Measurements from ENCODE around the gene PSME1. TPM values are rescaled to one million over a fixed set of nuclear protein-coding genes. Genes with fewer than 3 reads are reported as not detected.

PSME1 gene
- total and polyA plus RNA-seq, 2 of the 13 experiments (the other 11 are each of a cell fraction or from before 2014, with no cell fraction given): 159 to 608 TPM

DNA sequence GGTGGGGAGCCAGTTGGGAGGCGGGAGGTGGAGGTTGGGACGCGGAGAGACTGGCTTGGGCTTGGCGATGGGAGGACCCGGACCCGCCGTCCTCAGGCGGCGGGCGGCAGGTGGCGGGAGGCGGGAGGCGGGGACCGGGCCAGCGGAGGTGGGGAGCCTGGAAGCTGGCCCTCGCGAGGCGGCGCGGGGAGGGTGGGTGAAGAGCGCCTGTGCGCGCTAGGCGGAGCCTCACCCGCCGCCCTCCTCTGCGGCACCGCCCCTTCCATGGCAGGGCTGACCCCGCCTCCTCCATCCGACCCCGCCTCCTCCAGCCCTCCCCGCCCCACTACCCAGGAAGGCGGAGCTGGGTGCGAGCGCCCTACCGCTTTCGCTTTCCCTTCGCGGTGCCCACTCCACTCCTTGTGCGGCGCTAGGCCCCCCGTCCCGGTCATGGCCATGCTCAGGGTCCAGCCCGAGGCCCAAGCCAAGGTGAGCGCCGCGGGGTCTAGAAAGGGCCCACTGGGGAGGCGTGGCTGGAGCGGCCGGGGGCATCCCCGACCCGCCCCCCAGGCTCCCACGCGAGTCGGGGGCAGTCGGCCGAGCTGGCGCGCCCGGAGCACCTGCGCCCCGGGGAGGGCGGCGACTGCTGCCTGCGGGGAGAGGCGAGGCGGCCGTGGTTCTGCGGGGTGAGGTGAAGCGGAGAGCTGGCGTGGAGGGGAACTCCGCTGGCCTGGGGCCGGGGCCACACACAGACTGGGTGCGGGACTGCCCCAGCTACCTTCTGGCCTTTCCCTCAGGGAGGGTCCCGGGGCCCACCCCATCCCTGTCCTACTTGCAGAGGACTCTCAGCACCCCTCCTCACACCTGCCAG is at the start of gene PSME1 (continued):
- TF ChIP-seq MBD4 (IDR thresholded peaks at IDR 0.05; ENCODE audit: borderline replicate concordance, low read length): no peak
- TF ChIP-seq, protein P1, sequence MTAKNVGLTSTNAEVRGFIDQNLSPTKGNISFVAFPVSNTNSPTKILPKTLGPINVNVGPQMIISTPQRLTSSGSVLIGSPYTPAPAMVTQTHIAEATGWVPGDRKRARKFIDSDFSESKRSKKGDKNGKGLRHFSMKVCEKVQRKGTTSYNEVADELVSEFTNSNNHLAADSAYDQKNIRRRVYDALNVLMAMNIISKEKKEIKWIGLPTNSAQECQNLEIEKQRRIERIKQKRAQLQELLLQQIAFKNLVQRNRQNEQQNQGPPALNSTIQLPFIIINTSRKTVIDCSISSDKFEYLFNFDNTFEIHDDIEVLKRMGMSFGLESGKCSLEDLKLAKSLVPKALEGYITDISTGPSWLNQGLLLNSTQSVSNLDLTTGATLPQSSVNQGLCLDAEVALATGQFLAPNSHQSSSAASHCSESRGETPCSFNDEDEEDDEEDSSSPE (CRISPR knock-in tag; IDR thresholded peaks at IDR 0.05): peak; percentile 90
- TF ChIP-seq ZNF33A (CRISPR knock-in tag; IDR thresholded peaks at IDR 0.05; ENCODE audit: borderline replicate concordance): no peak
- TF ChIP-seq CBFB (CRISPR knock-in tag; IDR thresholded peaks at IDR 0.05): peak; percentile 77; the same call in 1 of the 2 replicates
- TF ChIP-seq RFXAP (CRISPR knock-in tag; IDR thresholded peaks at IDR 0.05; ENCODE audit: borderline replicate concordance): peak; percentile 83; the same call in 1 of the 2 replicates
- TF ChIP-seq ZNF678 (CRISPR knock-in tag; IDR thresholded peaks at IDR 0.05): no peak; the same call in 1 of the 2 replicates
- no peak for TF ChIP-seq ZNF564 (CRISPR knock-in tag; IDR thresholded peaks at IDR 0.05)
- TF ChIP-seq CENPT (CRISPR knock-in tag; IDR thresholded peaks at IDR 0.05; ENCODE audit: low read depth): no peak; the same call in 1 of the 2 replicates
- no peak for TF ChIP-seq ZNF850 (CRISPR knock-in tag; conservative IDR thresholded peaks at IDR 0.05)
- TF ChIP-seq ZNF792 (CRISPR knock-in tag; IDR thresholded peaks at IDR 0.05): peak; percentile 24
- no peak for TF ChIP-seq ZNF558 (CRISPR knock-in tag; IDR thresholded peaks at IDR 0.05; ENCODE audit: borderline replicate concordance)
- TF ChIP-seq ZKSCAN1 (IDR thresholded peaks at IDR 0.05; ENCODE audit: low read length): no peak
- TF ChIP-seq NFYC (CRISPR knock-in tag; IDR thresholded peaks at IDR 0.05): peak; percentile 54
- TF ChIP-seq, protein P2, sequence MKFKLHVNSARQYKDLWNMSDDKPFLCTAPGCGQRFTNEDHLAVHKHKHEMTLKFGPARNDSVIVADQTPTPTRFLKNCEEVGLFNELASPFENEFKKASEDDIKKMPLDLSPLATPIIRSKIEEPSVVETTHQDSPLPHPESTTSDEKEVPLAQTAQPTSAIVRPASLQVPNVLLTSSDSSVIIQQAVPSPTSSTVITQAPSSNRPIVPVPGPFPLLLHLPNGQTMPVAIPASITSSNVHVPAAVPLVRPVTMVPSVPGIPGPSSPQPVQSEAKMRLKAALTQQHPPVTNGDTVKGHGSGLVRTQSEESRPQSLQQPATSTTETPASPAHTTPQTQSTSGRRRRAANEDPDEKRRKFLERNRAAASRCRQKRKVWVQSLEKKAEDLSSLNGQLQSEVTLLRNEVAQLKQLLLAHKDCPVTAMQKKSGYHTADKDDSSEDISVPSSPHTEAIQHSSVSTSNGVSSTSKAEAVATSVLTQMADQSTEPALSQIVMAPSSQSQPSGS (CRISPR knock-in tag; IDR thresholded peaks at IDR 0.05): peak; percentile 73
- TF ChIP-seq HIVEP1 (CRISPR knock-in tag; IDR thresholded peaks at IDR 0.05): peak; percentile 62
- TF ChIP-seq, protein P3, sequence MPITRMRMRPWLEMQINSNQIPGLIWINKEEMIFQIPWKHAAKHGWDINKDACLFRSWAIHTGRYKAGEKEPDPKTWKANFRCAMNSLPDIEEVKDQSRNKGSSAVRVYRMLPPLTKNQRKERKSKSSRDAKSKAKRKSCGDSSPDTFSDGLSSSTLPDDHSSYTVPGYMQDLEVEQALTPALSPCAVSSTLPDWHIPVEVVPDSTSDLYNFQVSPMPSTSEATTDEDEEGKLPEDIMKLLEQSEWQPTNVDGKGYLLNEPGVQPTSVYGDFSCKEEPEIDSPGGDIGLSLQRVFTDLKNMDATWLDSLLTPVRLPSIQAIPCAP (CRISPR knock-in tag; IDR thresholded peaks at IDR 0.05; ENCODE audit: low read depth): peak; percentile 100
- TF ChIP-seq MAF1 (CRISPR knock-in tag; IDR thresholded peaks at IDR 0.05; ENCODE audit: borderline replicate concordance): peak; percentile 89
- TF ChIP-seq, protein P4, sequence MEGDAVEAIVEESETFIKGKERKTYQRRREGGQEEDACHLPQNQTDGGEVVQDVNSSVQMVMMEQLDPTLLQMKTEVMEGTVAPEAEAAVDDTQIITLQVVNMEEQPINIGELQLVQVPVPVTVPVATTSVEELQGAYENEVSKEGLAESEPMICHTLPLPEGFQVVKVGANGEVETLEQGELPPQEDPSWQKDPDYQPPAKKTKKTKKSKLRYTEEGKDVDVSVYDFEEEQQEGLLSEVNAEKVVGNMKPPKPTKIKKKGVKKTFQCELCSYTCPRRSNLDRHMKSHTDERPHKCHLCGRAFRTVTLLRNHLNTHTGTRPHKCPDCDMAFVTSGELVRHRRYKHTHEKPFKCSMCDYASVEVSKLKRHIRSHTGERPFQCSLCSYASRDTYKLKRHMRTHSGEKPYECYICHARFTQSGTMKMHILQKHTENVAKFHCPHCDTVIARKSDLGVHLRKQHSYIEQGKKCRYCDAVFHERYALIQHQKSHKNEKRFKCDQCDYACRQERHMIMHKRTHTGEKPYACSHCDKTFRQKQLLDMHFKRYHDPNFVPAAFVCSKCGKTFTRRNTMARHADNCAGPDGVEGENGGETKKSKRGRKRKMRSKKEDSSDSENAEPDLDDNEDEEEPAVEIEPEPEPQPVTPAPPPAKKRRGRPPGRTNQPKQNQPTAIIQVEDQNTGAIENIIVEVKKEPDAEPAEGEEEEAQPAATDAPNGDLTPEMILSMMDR (CRISPR knock-in tag; IDR thresholded peaks at IDR 0.05): peak; percentile 47; the same call in 1 of the 2 replicates
- no peak for TF ChIP-seq THYN1 (CRISPR knock-in tag; IDR thresholded peaks at IDR 0.05; ENCODE audit: borderline replicate concordance, low read depth)

Data from HepG2 (cell line).